ENCODE results near the gene BRMS1L.
"Not testable (repeated sequence)": the region's sequence is repeated elsewhere in the genome, so short reads cannot be mapped to it uniquely, and the experiment has no call there.

Gene BRMS1L

GRCh38 chr14:35826218-35826951 is at the start of gene BRMS1L:
Gene BRMS1L (plus strand): TSS chr14:35826338. CDS start chr14:35826517, 179 bp downstream.
- H3K36me3 ChIP-seq (ENCODE audit: insufficient read depth, low read length), result peaks cover 2% of the 10 kb centered on the region
- H4K20me1 ChIP-seq (ENCODE audit: insufficient read depth, low read length), result no peaks in the 10 kb centered on the region
- H3K4me3 ChIP-seq (ENCODE audit: low read depth in 1 of 2, low read length in 2 of 2), result peak within 1 kb of the TSS; percentile 70 to 97
- peak within 1 kb of the TSS; percentile 88 for H3K9ac ChIP-seq (ENCODE audit: low read depth, low read length)
- H3K27ac ChIP-seq (ENCODE audit: low read length), result peak within 1 kb of the TSS; percentile 93
- H3K4me2 ChIP-seq (ENCODE audit: insufficient read depth, low read length), result peak within 1 kb of the TSS; percentile 92
- peak; percentile 99 for DNase-seq
- no peaks in the 10 kb centered on the region for H3K9me3 ChIP-seq (ENCODE audit: insufficient read depth, low read length, severe bottlenecking)
- H2AFZ ChIP-seq (ENCODE audit: low read depth, low read length), result peak within 1 kb of the TSS; percentile 100
- TF ChIP-seq CTCF (IDR thresholded peaks at IDR 0.05; ENCODE audit: borderline replicate concordance, extremely low read depth, low read length, poor library complexity, severe bottlenecking), result peak; percentile 3
- TF ChIP-seq EZH2 (IDR thresholded peaks at IDR 0.05; ENCODE audit: borderline replicate concordance, low read depth, low read length, severe bottlenecking), result no peak
- H3K79me2 ChIP-seq (ENCODE audit: insufficient read depth, low read length), result peaks cover 26% of the 10 kb centered on the region
- H3K4me1 ChIP-seq (ENCODE audit: insufficient read depth, low read length), result peaks cover 35% of the 10 kb centered on the region
- ATAC-seq (ENCODE audit: insufficient read depth, low read depth), result peak; percentile 96
- no peaks in the 10 kb centered on the region for H3K27me3 ChIP-seq (ENCODE audit: insufficient read depth, low read length, poor library complexity)

GRCh38 chr14:35776823-35777222 is 49.3 kb upstream of the BRMS1L start:
- Histone ChIP-seq H4K20me1 (ENCODE audit: insufficient read depth, low read length) (no peaks in the 10 kb centered on the region; the same call in 1 of the 2 replicates), H3K79me2 (ENCODE audit: insufficient read depth, low read length) (peaks cover 26% of the 10 kb centered on the region), H3K4me3 (ENCODE audit: low read depth in 1 of 2, low read length in 2 of 2) (no peak overlapping the region), H3K4me2 (ENCODE audit: insufficient read depth, low read length) (no peak overlapping the region), H2AFZ (ENCODE audit: low read depth, low read length) (no peak overlapping the region), H3K36me3 (ENCODE audit: insufficient read depth, low read length) (0 out of 2 replicates have a peak, but pooled peaks cover 3% of the 10 kb centered on the region), H3K27me3 (ENCODE audit: insufficient read depth, low read length, poor library complexity) (no peaks in the 10 kb centered on the region), H3K4me1 (ENCODE audit: insufficient read depth, low read length) (no peaks in the 10 kb centered on the region), H3K9ac (ENCODE audit: low read depth, low read length) (no peak overlapping the region), H3K9me3 (ENCODE audit: insufficient read depth, low read length, severe bottlenecking) (peaks cover 4% of the 10 kb centered on the region), H3K27ac (ENCODE audit: low read length) (no peak overlapping the region)
- ATAC-seq (ENCODE audit: insufficient read depth, low read depth) (no peak), DNase-seq (no peak)
- no peak for TF ChIP-seq CTCF (IDR thresholded peaks at IDR 0.05; ENCODE audit: borderline replicate concordance, extremely low read depth, low read length, poor library complexity, severe bottlenecking)
- TF ChIP-seq EZH2 (IDR thresholded peaks at IDR 0.05; ENCODE audit: borderline replicate concordance, low read depth, low read length, severe bottlenecking), result no peak

- not testable (repeated sequence) for H3K27ac ChIP-seq (ENCODE audit: low read length); DNase-seq; H3K4me3 ChIP-seq (ENCODE audit: low read depth in 1 of 2, low read length in 2 of 2); H3K4me2 ChIP-seq (ENCODE audit: insufficient read depth, low read length); H3K27me3 ChIP-seq (ENCODE audit: insufficient read depth, low read length, poor library complexity); H3K9me3 ChIP-seq (ENCODE audit: insufficient read depth, low read length, severe bottlenecking); H4K20me1 ChIP-seq (ENCODE audit: insufficient read depth, low read length); H3K36me3 ChIP-seq (ENCODE audit: insufficient read depth, low read length); H3K9ac ChIP-seq (ENCODE audit: low read depth, low read length); H2AFZ ChIP-seq (ENCODE audit: low read depth, low read length); ATAC-seq (ENCODE audit: insufficient read depth, low read depth); H3K4me1 ChIP-seq (ENCODE audit: insufficient read depth, low read length)
- H3K79me2 ChIP-seq (ENCODE audit: insufficient read depth, low read length), result peaks cover 28% of the 10 kb centered on the region
Observed at GRCh38 chr14:35777550-35777949, 48.6 kb upstream of the BRMS1L start.

GRCh38 chr14:35779368-35779767 is 46.8 kb upstream of the BRMS1L start:
- H3K36me3 ChIP-seq (ENCODE audit: insufficient read depth, low read length), result 0 out of 2 replicates have a peak, but pooled peaks cover 3% of the 10 kb centered on the region
- DNase-seq, result no peak
- H3K4me3 ChIP-seq (ENCODE audit: low read depth in 1 of 2, low read length in 2 of 2), result no peak overlapping the region
- TF ChIP-seq EZH2 (IDR thresholded peaks at IDR 0.05; ENCODE audit: borderline replicate concordance, low read depth, low read length, severe bottlenecking) (no peak), CTCF (IDR thresholded peaks at IDR 0.05; ENCODE audit: borderline replicate concordance, extremely low read depth, low read length, poor library complexity, severe bottlenecking) (no peak)
- no peak overlapping the region for H3K9ac ChIP-seq (ENCODE audit: low read depth, low read length)
- ATAC-seq (ENCODE audit: insufficient read depth, low read depth), result no peak
- H3K4me1 ChIP-seq (ENCODE audit: insufficient read depth, low read length), result no peaks in the 10 kb centered on the region
- H4K20me1 ChIP-seq (ENCODE audit: insufficient read depth, low read length), result no peaks in the 10 kb centered on the region; the same call in 1 of the 2 replicates
- no peak overlapping the region for H3K4me2 ChIP-seq (ENCODE audit: insufficient read depth, low read length)
- peaks cover 38% of the 10 kb centered on the region for H3K79me2 ChIP-seq (ENCODE audit: insufficient read depth, low read length)
- H3K9me3 ChIP-seq (ENCODE audit: insufficient read depth, low read length, severe bottlenecking), result peaks cover 5% of the 10 kb centered on the region
- H2AFZ ChIP-seq (ENCODE audit: low read depth, low read length), result no peak overlapping the region
- no peak overlapping the region for H3K27ac ChIP-seq (ENCODE audit: low read length)
- no peaks in the 10 kb centered on the region for H3K27me3 ChIP-seq (ENCODE audit: insufficient read depth, low read length, poor library complexity)
